ENCODE results near the gene OR51B5.
"Not testable (repeated sequence)": the region's sequence is repeated elsewhere in the genome, so short reads cannot be mapped to it uniquely, and the experiment has no call there.

OR51B5 gene

GRCh38 chr11:5348551-5349194 lies 5.3 kb upstream of the OR51B5 start:
- TF ChIP-seq FOXP2 (optimal IDR thresholded peaks at IDR 0.05; ENCODE audit: control extremely low read depth, extremely low read length, insufficient read depth) (no peak), EZH2 (IDR thresholded peaks at IDR 0.05) (no peak), POLR2AphosphoS5 (IDR thresholded peaks at IDR 0.05; ENCODE audit: borderline replicate concordance, low read depth, low read length) (no peak)
- Histone ChIP-seq H3K9ac (ENCODE audit: insufficient read length) (no peak overlapping the region), H3K27ac (no peak overlapping the region), H3K9me3 (ENCODE audit: low read depth, low read length) (no peaks in the 10 kb centered on the region), H3K4me3 (no peak overlapping the region), H3K36me3 (ENCODE audit: insufficient read depth, low read length) (no peaks in the 10 kb centered on the region)
- DNase-seq (ENCODE audit: low read depth, low spot score) = no peak

- no peak overlapping the region for H3K9ac ChIP-seq (ENCODE audit: insufficient read length)
- H3K4me3 ChIP-seq = no peak overlapping the region
- no peaks in the 10 kb centered on the region for H3K9me3 ChIP-seq (ENCODE audit: low read depth, low read length)
- H3K27ac ChIP-seq = no peak overlapping the region
- H3K36me3 ChIP-seq (ENCODE audit: insufficient read depth, low read length) = no peaks in the 10 kb centered on the region
- TF ChIP-seq FOXP2 (optimal IDR thresholded peaks at IDR 0.05; ENCODE audit: control extremely low read depth, extremely low read length, insufficient read depth) = no peak
- TF ChIP-seq EZH2 (IDR thresholded peaks at IDR 0.05) = no peak
- no peak for TF ChIP-seq POLR2AphosphoS5 (IDR thresholded peaks at IDR 0.05; ENCODE audit: borderline replicate concordance, low read depth, low read length)
- DNase-seq (ENCODE audit: low read depth, low spot score) = no peak
Observed at GRCh38 chr11:5345831-5346230, 2.5 kb upstream of the OR51B5 start.

- no peaks in the 10 kb centered on the region for H3K36me3 ChIP-seq (ENCODE audit: insufficient read depth, low read length)
- no peak for DNase-seq (ENCODE audit: low read depth, low spot score)
- no peak for TF ChIP-seq EZH2 (IDR thresholded peaks at IDR 0.05)
- TF ChIP-seq FOXP2 (optimal IDR thresholded peaks at IDR 0.05; ENCODE audit: control extremely low read depth, extremely low read length, insufficient read depth) = no peak
- TF ChIP-seq POLR2AphosphoS5 (IDR thresholded peaks at IDR 0.05; ENCODE audit: borderline replicate concordance, low read depth, low read length) = no peak
Observed at GRCh38 chr11:5339771-5340322, 3.5 kb downstream of the OR51B5 start.

GRCh38 chr11:5337253-5337652 lies 6.1 kb downstream of the OR51B5 start:
- H3K9ac ChIP-seq (ENCODE audit: insufficient read length); DNase-seq (ENCODE audit: low read depth, low spot score); H3K4me3 ChIP-seq; H3K27ac ChIP-seq; H3K36me3 ChIP-seq (ENCODE audit: insufficient read depth, low read length); H3K9me3 ChIP-seq (ENCODE audit: low read depth, low read length): not testable (repeated sequence)

More at GRCh38 chr11:5339771-5340322, 3.5 kb downstream of the OR51B5 start:
- H3K9ac ChIP-seq (ENCODE audit: insufficient read length) = no peak overlapping the region
- no peak overlapping the region for H3K27ac ChIP-seq
- no peak overlapping the region for H3K4me3 ChIP-seq
- no peaks in the 10 kb centered on the region for H3K9me3 ChIP-seq (ENCODE audit: low read depth, low read length)

- Histone ChIP-seq H3K9ac (ENCODE audit: insufficient read length) (no peak overlapping the region), H3K36me3 (ENCODE audit: insufficient read depth, low read length) (no peaks in the 10 kb centered on the region), H3K9me3 (ENCODE audit: low read depth, low read length) (no peaks in the 10 kb centered on the region), H3K4me3 (no peak overlapping the region), H3K27ac (no peak overlapping the region)
- TF ChIP-seq EZH2 (IDR thresholded peaks at IDR 0.05) (no peak), FOXP2 (optimal IDR thresholded peaks at IDR 0.05; ENCODE audit: control extremely low read depth, extremely low read length, insufficient read depth) (no peak), POLR2AphosphoS5 (IDR thresholded peaks at IDR 0.05; ENCODE audit: borderline replicate concordance, low read depth, low read length) (no peak)
- no peak for DNase-seq (ENCODE audit: low read depth, low spot score)
Observed at GRCh38 chr11:5336331-5336730, 7.0 kb downstream of the OR51B5 start.

DNA sequence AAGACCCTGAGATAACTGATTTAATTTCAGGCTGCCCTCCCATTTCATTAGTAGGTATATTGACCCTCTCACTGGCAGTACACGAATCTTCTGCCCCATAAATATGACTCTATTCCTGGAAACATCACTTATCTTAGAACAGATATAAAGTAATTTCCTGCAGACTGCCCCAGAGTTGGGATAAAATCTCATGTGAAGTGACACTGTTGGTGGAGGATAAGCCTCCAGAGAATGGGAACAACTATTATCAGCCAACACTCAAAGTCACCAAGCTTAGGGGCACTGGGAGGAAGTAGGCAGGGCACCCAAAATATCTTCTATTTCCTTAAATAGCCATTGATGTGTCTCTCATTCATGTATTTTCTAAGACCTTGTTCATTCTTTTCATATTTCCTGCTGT lies 8.2 kb downstream of the OR51B5 start:
- no peak for DNase-seq (ENCODE audit: low read depth, low spot score)
- Histone ChIP-seq H3K36me3 (ENCODE audit: insufficient read depth, low read length) (no peaks in the 10 kb centered on the region), H3K9me3 (ENCODE audit: low read depth, low read length) (no peaks in the 10 kb centered on the region), H3K9ac (ENCODE audit: insufficient read length) (no peak overlapping the region), H3K27ac (no peak overlapping the region), H3K4me3 (no peak overlapping the region)
- TF ChIP-seq EZH2 (IDR thresholded peaks at IDR 0.05) (no peak), FOXP2 (optimal IDR thresholded peaks at IDR 0.05; ENCODE audit: control extremely low read depth, extremely low read length, insufficient read depth) (no peak), POLR2AphosphoS5 (IDR thresholded peaks at IDR 0.05; ENCODE audit: borderline replicate concordance, low read depth, low read length) (no peak)

DNA sequence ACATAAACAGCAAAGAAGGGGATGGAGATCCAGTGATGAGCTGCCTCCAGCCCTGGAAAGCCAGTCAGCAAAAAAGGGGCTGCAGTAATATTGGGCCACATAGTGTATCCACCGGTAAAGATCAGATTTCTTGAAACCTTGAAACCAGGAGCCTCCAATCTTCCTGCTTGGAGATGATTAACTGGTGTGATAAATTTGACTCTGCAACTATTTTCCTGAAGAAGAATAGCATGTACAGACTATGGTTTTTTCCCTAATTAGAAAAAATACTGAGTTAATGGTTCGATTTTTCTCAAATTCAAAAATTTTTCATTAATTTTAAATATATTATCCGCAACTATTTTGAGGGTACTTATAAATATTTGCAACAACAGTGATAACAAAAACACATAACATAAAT lies 19.1 kb downstream of the OR51B5 start, which contains the start of gene OR51B2:
OR51B2 (minus strand) TSS at position 101 of the 400 bp plus-strand sequence; CDS start at position 101, 0 bp downstream.
- no peak for TF ChIP-seq FOXP2 (optimal IDR thresholded peaks at IDR 0.05; ENCODE audit: control extremely low read depth, extremely low read length, insufficient read depth)
- no peak for TF ChIP-seq EZH2 (IDR thresholded peaks at IDR 0.05)
- TF ChIP-seq POLR2AphosphoS5 (IDR thresholded peaks at IDR 0.05; ENCODE audit: borderline replicate concordance, low read depth, low read length) = no peak
- no peaks in the 10 kb centered on the region for H3K36me3 ChIP-seq (ENCODE audit: insufficient read depth, low read length)
- no peak within 1 kb of the TSS for H3K9ac ChIP-seq (ENCODE audit: insufficient read length)
- no peaks in the 10 kb centered on the region for H3K9me3 ChIP-seq (ENCODE audit: low read depth, low read length)
- DNase-seq (ENCODE audit: low read depth, low spot score) = no peak
- H3K4me3 ChIP-seq = no peak within 1 kb of the TSS
- H3K27ac ChIP-seq = no peak within 1 kb of the TSS

GRCh38 chr11:5317292-5317691 lies 26.0 kb downstream of the OR51B5 start:
- no peaks in the 10 kb centered on the region for H3K36me3 ChIP-seq (ENCODE audit: insufficient read depth, low read length)
- DNase-seq (ENCODE audit: low read depth, low spot score) = no peak
- no peaks in the 10 kb centered on the region for H3K9me3 ChIP-seq (ENCODE audit: low read depth, low read length)
- TF ChIP-seq FOXP2 (optimal IDR thresholded peaks at IDR 0.05; ENCODE audit: control extremely low read depth, extremely low read length, insufficient read depth) = no peak
- no peak for TF ChIP-seq POLR2AphosphoS5 (IDR thresholded peaks at IDR 0.05; ENCODE audit: borderline replicate concordance, low read depth, low read length)
- no peak for TF ChIP-seq EZH2 (IDR thresholded peaks at IDR 0.05)
- H3K27ac ChIP-seq = no peak overlapping the region
- H3K9ac ChIP-seq (ENCODE audit: insufficient read length) = no peak overlapping the region
- H3K4me3 ChIP-seq = no peak overlapping the region

- not testable (repeated sequence) for H3K4me3 ChIP-seq; H3K9me3 ChIP-seq (ENCODE audit: low read depth, low read length); DNase-seq (ENCODE audit: low read depth, low spot score)
Observed at GRCh38 chr11:5313326-5314023, 29.8 kb downstream of the OR51B5 start.

More at GRCh38 chr11:5313326-5314023, 29.8 kb downstream of the OR51B5 start:
- not testable (repeated sequence) for H3K27ac ChIP-seq; H3K9ac ChIP-seq (ENCODE audit: insufficient read length); H3K36me3 ChIP-seq (ENCODE audit: insufficient read depth, low read length)
